GM23338 (cell line): ENCODE measurements around the gene HLA-DQB1. TPM values are rescaled to one million over a fixed set of nuclear protein-coding genes. Genes with fewer than 3 reads are reported as not detected.

Experiments used
- ATAC-seq: fragments of 200-7000 bp; cut with Tn5 transposase; 3 replicates; pipeline ENCODE4 v1.9.1; 2020
- DNase-seq: peaks from one replicate; pipeline ENCODE4 v3.0.0-alpha.2; 2015; ENCODE audit warnings: low spot score
- H2AFZ ChIP-seq: fragments of 200-600 bp; sonication (generic); 2 replicates; pipeline ENCODE4 v1.8.0; 2016; ENCODE audit warnings: antibody characterized with exemption, mild to moderate bottlenecking, moderate library complexity
- H3F3A ChIP-seq: fragments of 200-600 bp; sonication (generic); replicated peaks from 2 replicates; pipeline ENCODE4 v1.8.0; 2017; ENCODE audit warnings: antibody characterized with exemption, mixed run types, low read depth
- H3K27ac ChIP-seq: fragments of 200-600 bp; sonication (generic); 2 replicates; pipeline ENCODE4 v1.6.1; 2016; ENCODE audit warnings: low read depth
- H3K27me3 ChIP-seq: fragments of 200-600 bp; sonication (generic); 2 replicates; pipeline ENCODE4 v1.8.0; 2016; ENCODE audit warnings: mild to moderate bottlenecking, mixed run types, moderate library complexity; ENCODE audit not compliant: insufficient read depth
- H3K36me3 ChIP-seq: fragments of 200-600 bp; sonication (generic); 2 replicates; pipeline ENCODE4 v1.8.0; 2016; ENCODE audit warnings: mild to moderate bottlenecking; ENCODE audit not compliant: insufficient read depth
- H3K4me1 ChIP-seq: fragments of 200-600 bp; sonication (generic); 2 replicates; pipeline ENCODE4 v1.8.0; 2016; ENCODE audit warnings: mild to moderate bottlenecking, moderate library complexity; ENCODE audit not compliant: insufficient read depth
- H3K4me2 ChIP-seq: fragments of 200-600 bp; sonication (generic); 2 replicates; pipeline ENCODE4 v1.7.1; 2017; ENCODE audit warnings: mixed run types
- H3K4me3 ChIP-seq: fragments of 200-600 bp; sonication (generic); 2 replicates; pipeline ENCODE4 v1.6.1; 2016; ENCODE audit warnings: mixed run types
- H3K79me2 ChIP-seq: fragments of 200-600 bp; sonication (generic); replicated peaks from 2 replicates; pipeline ENCODE4 v1.8.0; 2017; ENCODE audit warnings: mild to moderate bottlenecking; ENCODE audit not compliant: insufficient read depth
- H3K9me2 ChIP-seq: fragments of 200-600 bp; sonication (generic); 2 replicates; pipeline ENCODE4 v1.8.0; 2017; ENCODE audit not compliant: insufficient read depth
- H4K20me1 ChIP-seq: fragments of 200-600 bp; sonication (generic); replicated peaks from 2 replicates; pipeline ENCODE4 v1.8.0; 2017; ENCODE audit warnings: mild to moderate bottlenecking; ENCODE audit not compliant: insufficient read depth
- H3K27ac Mint-ChIP-seq: 2 replicates; pipeline ENCODE4 v1.8.0; 2020; ENCODE audit warnings: inconsistent platforms, mild to moderate bottlenecking, moderate library complexity, mixed read lengths
- H3K27me3 Mint-ChIP-seq: 3 replicates; pipeline ENCODE4 v1.8.0; 2022; ENCODE audit warnings: low read depth, mild to moderate bottlenecking, moderate library complexity, mixed read lengths, inconsistent platforms; ENCODE audit not compliant: insufficient read depth, poor library complexity
- H3K36me3 Mint-ChIP-seq: 3 replicates; pipeline ENCODE4 v1.8.0; 2021; ENCODE audit warnings: low read depth, mild to moderate bottlenecking, inconsistent platforms, moderate library complexity, mixed read lengths
- H3K4me1 Mint-ChIP-seq: 3 replicates; pipeline ENCODE4 v1.8.0; 2020; ENCODE audit warnings: mild to moderate bottlenecking, inconsistent platforms, mixed read lengths
- H3K4me3 Mint-ChIP-seq: 3 replicates; pipeline ENCODE4 v1.8.0; 2021; ENCODE audit warnings: moderate library complexity, mild to moderate bottlenecking, inconsistent platforms, mixed read lengths
- H3K9me3 Mint-ChIP-seq: 3 replicates; pipeline ENCODE4 v1.8.0; 2020; ENCODE audit warnings: moderate library complexity, mild to moderate bottlenecking, inconsistent platforms, mixed read lengths
- CREB1 ChIP-seq: fragments of 250-450 bp; sonication (Bioruptor Pico); IDR thresholded peaks from 2 replicates; pipeline ENCODE4 v1.5.0; 2020; ENCODE audit warnings: low read depth, mild to moderate bottlenecking, moderate library complexity
- CTCF ChIP-seq, 2 experiments: fragments of 200-600 bp in 1 of 2; sonication (generic) in 1 of 2; conservative IDR thresholded peaks; 2 replicates each; pipeline versions ENCODE4 v1.5.1 to v1.6.1; 2016 to 2017; ENCODE audit warnings: antibody characterized with exemption in 2 of 2, low read depth in 2 of 2, mild to moderate bottlenecking in 2 of 2, moderate library complexity in 1 of 2
- EZH2 ChIP-seq: fragments of 200-600 bp; sonication (generic); IDR thresholded peaks from one replicate; pipeline ENCODE4 v1.8.0; 2017; ENCODE audit warnings: antibody characterized with exemption, mild to moderate bottlenecking, low read depth; ENCODE audit not compliant: unreplicated experiment
- JUNB ChIP-seq: IDR thresholded peaks from one replicate; pipeline ENCODE4 v1.6.1; 2016; ENCODE audit warnings: antibody characterized with exemption; ENCODE audit not compliant: unreplicated experiment
- POLR2AphosphoS5 ChIP-seq: IDR thresholded peaks from 2 replicates; pipeline ENCODE4 v1.6.1; 2016; ENCODE audit warnings: antibody characterized with exemption, low read depth
- STAT1 ChIP-seq: IDR thresholded peaks from one replicate; pipeline ENCODE4 v1.6.1; 2016; ENCODE audit warnings: antibody characterized with exemption; ENCODE audit not compliant: unreplicated experiment
- ZNF114 ChIP-seq: fragments of 250-450 bp; sonication (Bioruptor Pico); IDR thresholded peaks from 2 replicates; pipeline ENCODE4 v1.5.0; 2020; ENCODE audit warnings: mild to moderate bottlenecking, moderate library complexity
- ZNF331 ChIP-seq: fragments of 250-450 bp; sonication (Bioruptor Pico); IDR thresholded peaks from 2 replicates; pipeline ENCODE4 v1.5.0; 2020; ENCODE audit warnings: low read depth, mild to moderate bottlenecking, moderate library complexity
- polyA plus RNA-seq: library from polyadenylated mRNA; unstranded; fragments of >200 nt; fragmentation: Nextera tagmentation; extraction: Ambion mirVana; gene quantifications from 2 replicates; pipeline ENCODE4 v1.2.1, GENCODE V29; 2016
- total RNA-seq: library from RNA; depleted of rRNA; stranded (reverse); fragments of >200 nt; shearing (Covaris generic); gene quantifications from 2 replicates; pipeline ENCODE4 v1.2.3, GENCODE V29; 2014
- TF ChIP-seq, protein P1 (sequence below): IDR thresholded peaks from 2 replicates; pipeline ENCODE4 v1.6.1; 2016; ENCODE audit warnings: antibody characterized with exemption
- TF ChIP-seq, protein P2 (sequence below): fragments of 250-450 bp; sonication (Bioruptor Pico); IDR thresholded peaks from 2 replicates; pipeline ENCODE4 v1.5.0; 2020; ENCODE audit warnings: mild to moderate bottlenecking, moderate library complexity

The HLA-DQB1 gene
- total and polyA plus RNA-seq, 2 experiments from 2014 or later, result 5.7 to 6.5 TPM

- H3K27ac ChIP-seq, result no peak overlapping the region
- H3K9me3 Mint-ChIP-seq, result no peaks in the 10 kb centered on the region
Measured at GRCh38 chr6:32614366-32615081, 51.9 kb downstream of the HLA-DQB1 start.

DNA sequence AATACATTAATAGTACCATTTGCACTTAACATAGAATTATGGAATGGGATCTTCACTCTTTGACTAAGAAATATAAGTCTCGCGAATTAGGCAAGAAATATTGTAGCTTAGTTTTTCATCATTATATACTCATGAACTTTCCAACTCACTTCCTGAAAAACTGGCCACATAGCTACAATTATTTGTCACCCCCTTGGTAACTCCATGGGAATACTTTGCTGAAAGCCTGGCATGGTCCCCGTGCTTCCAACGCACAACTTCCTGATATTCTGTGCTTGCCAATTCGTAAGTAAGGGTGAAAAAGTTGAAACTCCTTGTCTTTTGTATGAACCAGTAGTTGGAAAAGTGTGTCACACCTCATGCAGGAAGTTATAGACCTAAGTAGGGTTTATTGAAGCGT is 53.0 kb downstream of the HLA-DQB1 start:
- Histone ChIP-seq H3K79me2 (no peaks in the 10 kb centered on the region), H3K4me1 (no peaks in the 10 kb centered on the region), H3K4me3 (no peak overlapping the region), H3K36me3 (no peaks in the 10 kb centered on the region), H3K9me2 (no peaks in the 10 kb centered on the region), H3K4me2 (no peak overlapping the region), H3K27me3 (no peaks in the 10 kb centered on the region), H3F3A (no peaks in the 10 kb centered on the region), H4K20me1 (no peaks in the 10 kb centered on the region), H2AFZ (no peak overlapping the region), H3K27ac (no peak overlapping the region)
- Mint-ChIP-seq H3K36me3 (no peaks in the 10 kb centered on the region), H3K27me3 (no peaks in the 10 kb centered on the region), H3K27ac (no peak overlapping the region), H3K4me3 (no peak overlapping the region), H3K4me1 (peaks cover 6% of the 10 kb centered on the region), H3K9me3 (no peaks in the 10 kb centered on the region)
- DNase-seq (no peak), ATAC-seq (no peak)
- TF ChIP-seq JUNB, result no peak
- TF ChIP-seq EZH2, result no peak
- no peak for TF ChIP-seq ZNF114 (CRISPR knock-in tag)
- no peak for TF ChIP-seq POLR2AphosphoS5
- TF ChIP-seq ZNF331 (CRISPR knock-in tag), result no peak
- no peak for TF ChIP-seq STAT1
- TF ChIP-seq, protein P1, sequence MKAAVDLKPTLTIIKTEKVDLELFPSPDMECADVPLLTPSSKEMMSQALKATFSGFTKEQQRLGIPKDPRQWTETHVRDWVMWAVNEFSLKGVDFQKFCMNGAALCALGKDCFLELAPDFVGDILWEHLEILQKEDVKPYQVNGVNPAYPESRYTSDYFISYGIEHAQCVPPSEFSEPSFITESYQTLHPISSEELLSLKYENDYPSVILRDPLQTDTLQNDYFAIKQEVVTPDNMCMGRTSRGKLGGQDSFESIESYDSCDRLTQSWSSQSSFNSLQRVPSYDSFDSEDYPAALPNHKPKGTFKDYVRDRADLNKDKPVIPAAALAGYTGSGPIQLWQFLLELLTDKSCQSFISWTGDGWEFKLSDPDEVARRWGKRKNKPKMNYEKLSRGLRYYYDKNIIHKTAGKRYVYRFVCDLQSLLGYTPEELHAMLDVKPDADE, result no peak
- no peak for TF ChIP-seq CTCF (conservative IDR thresholded peaks at IDR 0.05; ENCODE audit: low read depth in 2 of 2)
- no peak for TF ChIP-seq CREB1
- TF ChIP-seq, protein P2, sequence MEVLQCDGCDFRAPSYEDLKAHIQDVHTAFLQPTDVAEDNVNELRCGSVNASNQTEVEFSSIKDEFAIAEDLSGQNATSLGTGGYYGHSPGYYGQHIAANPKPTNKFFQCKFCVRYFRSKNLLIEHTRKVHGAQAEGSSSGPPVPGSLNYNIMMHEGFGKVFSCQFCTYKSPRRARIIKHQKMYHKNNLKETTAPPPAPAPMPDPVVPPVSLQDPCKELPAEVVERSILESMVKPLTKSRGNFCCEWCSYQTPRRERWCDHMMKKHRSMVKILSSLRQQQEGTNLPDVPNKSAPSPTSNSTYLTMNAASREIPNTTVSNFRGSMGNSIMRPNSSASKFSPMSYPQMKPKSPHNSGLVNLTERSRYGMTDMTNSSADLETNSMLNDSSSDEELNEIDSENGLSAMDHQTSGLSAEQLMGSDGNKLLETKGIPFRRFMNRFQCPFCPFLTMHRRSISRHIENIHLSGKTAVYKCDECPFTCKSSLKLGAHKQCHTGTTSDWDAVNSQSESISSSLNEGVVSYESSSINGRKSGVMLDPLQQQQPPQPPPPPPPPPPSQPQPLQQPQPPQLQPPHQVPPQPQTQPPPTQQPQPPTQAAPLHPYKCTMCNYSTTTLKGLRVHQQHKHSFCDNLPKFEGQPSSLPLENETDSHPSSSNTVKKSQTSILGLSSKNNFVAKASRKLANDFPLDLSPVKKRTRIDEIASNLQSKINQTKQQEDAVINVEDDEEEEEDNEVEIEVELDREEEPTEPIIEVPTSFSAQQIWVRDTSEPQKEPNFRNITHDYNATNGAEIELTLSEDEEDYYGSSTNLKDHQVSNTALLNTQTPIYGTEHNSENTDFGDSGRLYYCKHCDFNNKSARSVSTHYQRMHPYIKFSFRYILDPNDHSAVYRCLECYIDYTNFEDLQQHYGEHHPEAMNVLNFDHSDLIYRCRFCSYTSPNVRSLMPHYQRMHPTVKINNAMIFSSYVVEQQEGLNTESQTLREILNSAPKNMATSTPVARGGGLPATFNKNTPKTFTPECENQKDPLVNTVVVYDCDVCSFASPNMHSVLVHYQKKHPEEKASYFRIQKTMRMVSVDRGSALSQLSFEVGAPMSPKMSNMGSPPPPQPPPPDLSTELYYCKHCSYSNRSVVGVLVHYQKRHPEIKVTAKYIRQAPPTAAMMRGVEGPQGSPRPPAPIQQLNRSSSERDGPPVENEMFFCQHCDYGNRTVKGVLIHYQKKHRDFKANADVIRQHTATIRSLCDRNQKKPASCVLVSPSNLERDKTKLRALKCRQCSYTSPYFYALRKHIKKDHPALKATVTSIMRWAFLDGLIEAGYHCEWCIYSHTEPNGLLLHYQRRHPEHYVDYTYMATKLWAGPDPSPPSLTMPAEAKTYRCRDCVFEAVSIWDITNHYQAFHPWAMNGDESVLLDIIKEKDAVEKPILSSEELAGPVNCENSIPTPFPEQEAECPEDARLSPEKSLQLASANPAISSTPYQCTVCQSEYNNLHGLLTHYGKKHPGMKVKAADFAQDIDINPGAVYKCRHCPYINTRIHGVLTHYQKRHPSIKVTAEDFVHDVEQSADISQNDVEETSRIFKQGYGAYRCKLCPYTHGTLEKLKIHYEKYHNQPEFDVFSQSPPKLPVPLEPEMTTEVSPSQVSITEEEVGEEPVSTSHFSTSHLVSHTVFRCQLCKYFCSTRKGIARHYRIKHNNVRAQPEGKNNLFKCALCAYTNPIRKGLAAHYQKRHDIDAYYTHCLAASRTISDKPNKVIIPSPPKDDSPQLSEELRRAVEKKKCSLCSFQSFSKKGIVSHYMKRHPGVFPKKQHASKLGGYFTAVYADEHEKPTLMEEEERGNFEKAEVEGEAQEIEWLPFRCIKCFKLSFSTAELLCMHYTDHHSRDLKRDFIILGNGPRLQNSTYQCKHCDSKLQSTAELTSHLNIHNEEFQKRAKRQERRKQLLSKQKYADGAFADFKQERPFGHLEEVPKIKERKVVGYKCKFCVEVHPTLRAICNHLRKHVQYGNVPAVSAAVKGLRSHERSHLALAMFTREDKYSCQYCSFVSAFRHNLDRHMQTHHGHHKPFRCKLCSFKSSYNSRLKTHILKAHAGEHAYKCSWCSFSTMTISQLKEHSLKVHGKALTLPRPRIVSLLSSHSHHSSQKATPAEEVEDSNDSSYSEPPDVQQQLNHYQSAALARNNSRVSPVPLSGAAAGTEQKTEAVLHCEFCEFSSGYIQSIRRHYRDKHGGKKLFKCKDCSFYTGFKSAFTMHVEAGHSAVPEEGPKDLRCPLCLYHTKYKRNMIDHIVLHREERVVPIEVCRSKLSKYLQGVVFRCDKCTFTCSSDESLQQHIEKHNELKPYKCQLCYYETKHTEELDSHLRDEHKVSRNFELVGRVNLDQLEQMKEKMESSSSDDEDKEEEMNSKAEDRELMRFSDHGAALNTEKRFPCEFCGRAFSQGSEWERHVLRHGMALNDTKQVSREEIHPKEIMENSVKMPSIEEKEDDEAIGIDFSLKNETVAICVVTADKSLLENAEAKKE, result no peak

More at GRCh38 chr6:32614366-32615081, 51.9 kb downstream of the HLA-DQB1 start:
- Histone ChIP-seq H3K9me2 (no peaks in the 10 kb centered on the region), H2AFZ (no peak overlapping the region), H3K27me3 (no peaks in the 10 kb centered on the region), H3K4me3 (no peak overlapping the region), H4K20me1 (no peaks in the 10 kb centered on the region), H3K4me2 (no peak overlapping the region), H3K4me1 (no peaks in the 10 kb centered on the region), H3K36me3 (no peaks in the 10 kb centered on the region), H3K79me2 (no peaks in the 10 kb centered on the region), H3F3A (no peaks in the 10 kb centered on the region)
- ATAC-seq (peak; percentile 48), DNase-seq (peak; percentile 16)
- no peak overlapping the region for H3K27ac Mint-ChIP-seq
- H3K27me3 Mint-ChIP-seq, result no peaks in the 10 kb centered on the region
- H3K4me3 Mint-ChIP-seq, result no peak overlapping the region
- H3K4me1 Mint-ChIP-seq, result peaks cover 6% of the 10 kb centered on the region
- H3K36me3 Mint-ChIP-seq, result no peaks in the 10 kb centered on the region
- TF ChIP-seq EZH2, result no peak
- no peak for TF ChIP-seq CREB1
